Activated gamma-delta T cell treated with anti-CD3 and anti-CD28 coated beads, Interleukin-2, amount 50 U/mL, for 16 hours (primary cell): ENCODE results near the gene PIH1D1.

Source experiments
- DNase-seq: peaks from one replicate; pipeline ENCODE4 v3.0.0-alpha.2; 2020; ENCODE audit warnings: low read depth

The PIH1D1 gene

GRCh38 chr19:49435670-49436069 is 15.9 kb downstream of the PIH1D1 start:
- DNase-seq, result no peak

- DNase-seq, result no peak
Measured at GRCh38 chr19:49434907-49435583, 16.6 kb downstream of the PIH1D1 start.

GRCh38 chr19:49433240-49433901 is 18.2 kb downstream of the PIH1D1 start:
- DNase-seq, result no peak

GRCh38 chr19:49432141-49433073 is 19.2 kb downstream of the PIH1D1 start:
- DNase-seq, result no peak

GRCh38 chr19:49431330-49431749 is 20.3 kb downstream of the PIH1D1 start:
- no peak for DNase-seq

GRCh38 chr19:49430678-49431329 is 20.8 kb downstream of the PIH1D1 start:
- no peak for DNase-seq

GRCh38 chr19:49430172-49430677 is 21.4 kb downstream of the PIH1D1 start:
- no peak for DNase-seq

GRCh38 chr19:49428547-49429451 is 22.8 kb downstream of the PIH1D1 start:
- DNase-seq, result no peak

GRCh38 chr19:49427855-49428546 is 23.6 kb downstream of the PIH1D1 start:
- no peak for DNase-seq

GRCh38 chr19:49427339-49427738 is 24.3 kb downstream of the PIH1D1 start:
- DNase-seq, result no peak

GRCh38 chr19:49425922-49426592 is 25.6 kb downstream of the PIH1D1 start:
- no peak for DNase-seq

GRCh38 chr19:49425178-49425577 is 26.4 kb downstream of the PIH1D1 start, which contains the start of gene GFY:
Gene GFY (plus strand): TSS chr19:49425388. CDS start chr19:49426431, 1,043 bp downstream.
- DNase-seq, result no peak

GRCh38 chr19:49423985-49424303 is 27.7 kb downstream of the PIH1D1 start:
- no peak for DNase-seq

- no peak for DNase-seq
Measured at GRCh38 chr19:49423071-49423984, 28.3 kb downstream of the PIH1D1 start, which contains the start of gene PTH2. Gene PTH2 (minus strand): TSS chr19:49423441. CDS start chr19:49423339, 102 bp downstream.

- no peak for DNase-seq
Measured at GRCh38 chr19:49422407-49423070, 29.1 kb downstream of the PIH1D1 start.

GRCh38 chr19:49421878-49422202 is 29.8 kb downstream of the PIH1D1 start:
- no peak for DNase-seq

GRCh38 chr19:49421039-49421877 is 30.4 kb downstream of the PIH1D1 start:
- DNase-seq, result no peak
